Epithelial cell of esophagus (primary cell): ENCODE data around the gene HSF5.

Experiments used
- DNase-seq: peaks from one replicate; pipeline ENCODE4 v3.0.0; 2010; ENCODE audit warnings: low read depth
- H3K4me3 ChIP-seq: 2 replicates; pipeline ENCODE4 v1.5.1; 2011; ENCODE audit warnings: mild to moderate bottlenecking, low read length, control low read depth
- CTCF ChIP-seq: IDR thresholded peaks from 2 replicates; pipeline ENCODE4 v1.5.1; 2011; ENCODE audit warnings: low read depth, mild to moderate bottlenecking, low read length, control low read depth, inconsistent platforms; ENCODE audit not compliant: insufficient read depth; ENCODE audit errors: missing control alignments

Gene HSF5

GRCh38 chr17:58533616-58534188 is 45.5 kb upstream of the HSF5 start:
- no peak for DNase-seq
- TF ChIP-seq CTCF: no peak
- no peak overlapping the region for H3K4me3 ChIP-seq

- no peak overlapping the region for H3K4me3 ChIP-seq
- DNase-seq: no peak
- TF ChIP-seq CTCF: no peak
Measured at GRCh38 chr17:58532555-58532951, 44.3 kb upstream of the HSF5 start.

GRCh38 chr17:58531661-58532554 is 43.7 kb upstream of the HSF5 start:
- peak; percentile 53 for DNase-seq
- no peak for TF ChIP-seq CTCF

GRCh38 chr17:58531122-58531521 is 42.9 kb upstream of the HSF5 start:
- H3K4me3 ChIP-seq: no peak overlapping the region
- TF ChIP-seq CTCF: no peak
- DNase-seq: no peak

More at GRCh38 chr17:58531661-58532554, 43.7 kb upstream of the HSF5 start:
- H3K4me3 ChIP-seq: peak overlapping the region; percentile 28

- no peak for TF ChIP-seq CTCF
- no peak overlapping the region for H3K4me3 ChIP-seq
- DNase-seq: no peak
Measured at GRCh38 chr17:58530655-58531054, 42.4 kb upstream of the HSF5 start.

- no peak for DNase-seq
- no peak overlapping the region for H3K4me3 ChIP-seq
- TF ChIP-seq CTCF: no peak
Measured at GRCh38 chr17:58529275-58529674, 41.1 kb upstream of the HSF5 start.
